GM12878 (cell line): ENCODE results near the gene ARHGEF1. TPM values are rescaled to one million over a fixed set of nuclear protein-coding genes. Genes with fewer than 3 reads are reported as not detected.
A peak's percentile ranks its signal among the peaks of the same experiment; 100 is the strongest.

Source experiments
- ATAC-seq: fragments of 200-7000 bp; cut with Tn5 transposase; 3 replicates; pipeline ENCODE4 v1.9.1; 2020; ENCODE audit warnings: mild to moderate bottlenecking, moderate library complexity
- BruUV-seq: library from RNA; stranded (reverse); fragments of 400-500 nt; replicated peaks from 2 replicates; lab custom pipeline; 2021; lab: Mats Ljungman, UMichigan
- CTCF ChIA-PET: fragments of 300-600 bp; sonication (Branson Sonifier 250); formaldehyde crosslinking; extraction: SDS; loops from one replicate; lab custom pipeline; 2021; ENCODE audit warnings: inconsistent platforms; lab: Yijun Ruan, JAX
- POLR2A ChIA-PET: fragments of 350-600 bp; formaldehyde crosslinking; extraction: SDS; loops from one replicate; lab custom pipeline; 2021; ENCODE audit warnings: inconsistent platforms; lab: Charles Lee
- RAD21 ChIA-PET: fragments of 300-600 bp; sonication (Branson Sonifier 250); formaldehyde crosslinking; loops from one replicate; lab custom pipeline; 2023; ENCODE audit warnings: antibody characterized with exemption; ENCODE audit not compliant: unreplicated experiment; lab: Charles Lee
- SMC1A ChIA-PET: fragments of 300-600 bp; sonication (Branson Sonifier 250); formaldehyde crosslinking; loops from one replicate; lab custom pipeline; 2023; ENCODE audit not compliant: unreplicated experiment, uncharacterized antibody; lab: Charles Lee
- DNase-seq: peaks from one replicate; pipeline ENCODE4 v3.0.0-alpha.2; 2011; ENCODE audit warnings: low read depth, low spot score
- FAIRE-seq: peaks from 3 replicates; lab custom pipeline; 2011; peaks lifted over from hg19 to GRCh38; lab: Jason Lieb, UNC
- H2AFZ ChIP-seq: 2 replicates; pipeline ENCODE4 v1.6.0; 2011; ENCODE audit warnings: low read depth, low read length, control low read depth; ENCODE audit not compliant: control insufficient read depth
- H3K27ac ChIP-seq: 2 replicates; pipeline ENCODE4 v1.5.1; 2011; ENCODE audit warnings: control low read depth; ENCODE audit not compliant: control insufficient read depth, insufficient read depth
- H3K27me3 ChIP-seq, 2 experiments: replicated peaks in 1 of 2; 2 replicates each; pipeline versions ENCODE4 v1.6.0 to v1.6.1; 2011; ENCODE audit warnings: low read length in 1 of 2; ENCODE audit not compliant: control insufficient read depth in 2 of 2, insufficient read depth in 2 of 2
- H3K36me3 ChIP-seq, 2 experiments: 2 replicates each; pipeline ENCODE4 v1.5.1; 2011; ENCODE audit warnings: low read length in 1 of 2; ENCODE audit not compliant: control insufficient read depth in 2 of 2, insufficient read depth in 2 of 2
- H3K4me1 ChIP-seq: 2 replicates; pipeline ENCODE4 v1.6.1; 2011; ENCODE audit warnings: mild to moderate bottlenecking, low read length, moderate library complexity, mixed read lengths; ENCODE audit not compliant: control insufficient read depth, insufficient read depth
- H3K4me2 ChIP-seq: 2 replicates; pipeline ENCODE4 v1.6.0; 2011; ENCODE audit warnings: control low read depth; ENCODE audit not compliant: control insufficient read depth, insufficient read depth
- H3K4me3 ChIP-seq: fragments of 200-600 bp; sonication (generic); 2 replicates; pipeline ENCODE4 v1.5.1; 2016
- H3K79me2 ChIP-seq: 2 replicates; pipeline ENCODE4 v1.6.0; 2011; ENCODE audit warnings: low read length; ENCODE audit not compliant: control insufficient read depth, insufficient read depth
- H3K9ac ChIP-seq: 2 replicates; pipeline ENCODE4 v1.8.0; 2011; ENCODE audit warnings: low read length, control low read depth, mixed read lengths; ENCODE audit not compliant: control insufficient read depth, insufficient read depth
- H3K9me3 ChIP-seq: replicated peaks from 3 replicates; pipeline ENCODE4 v1.5.1; 2011; ENCODE audit warnings: mild to moderate bottlenecking, low read length; ENCODE audit not compliant: control insufficient read depth, insufficient read depth
- H4K20me1 ChIP-seq: 2 replicates; pipeline ENCODE4 v1.6.0; 2011; ENCODE audit not compliant: control insufficient read depth, insufficient read depth
- BACH1 ChIP-seq: fragments of 450-650 bp; IDR thresholded peaks from 2 replicates; pipeline ENCODE4 v1.6.1; 2017; ENCODE audit warnings: mild to moderate bottlenecking, borderline replicate concordance
- BCL11A ChIP-seq: IDR thresholded peaks from 2 replicates; pipeline ENCODE4 v1.6.1; 2011; ENCODE audit warnings: low read depth, low read length
- BRCA1 ChIP-seq: IDR thresholded peaks from 2 replicates; pipeline ENCODE4 v1.6.1; 2011; ENCODE audit warnings: low read depth, low read length, improper control_type of control experiment
- CBFB ChIP-seq: IDR thresholded peaks from 2 replicates; pipeline ENCODE4 v1.6.1; 2016; ENCODE audit warnings: antibody characterized with exemption, low read depth
- E2F4 ChIP-seq: IDR thresholded peaks from 2 replicates; pipeline ENCODE4 v1.6.1; 2012; ENCODE audit warnings: low read depth, low read length, improper control_type of control experiment
- FOXK2 ChIP-seq: fragments of 450-650 bp; IDR thresholded peaks from 2 replicates; pipeline ENCODE4 v1.6.1; 2017; ENCODE audit warnings: mild to moderate bottlenecking, moderate library complexity
- HCFC1 ChIP-seq: fragments of 150-350 bp; IDR thresholded peaks from 2 replicates; pipeline ENCODE4 v1.6.1; 2014; ENCODE audit warnings: low read length
- HDAC2 ChIP-seq: fragments of 200-600 bp; sonication (generic); IDR thresholded peaks from 2 replicates; pipeline ENCODE4 v1.6.1; 2017
- JUNB ChIP-seq: IDR thresholded peaks from 2 replicates; pipeline ENCODE4 v1.6.1; 2016; ENCODE audit warnings: antibody characterized with exemption, mild to moderate bottlenecking
- LARP7 ChIP-seq: fragments of 450-650 bp; IDR thresholded peaks from 2 replicates; pipeline ENCODE4 v1.6.1; 2017; ENCODE audit warnings: mild to moderate bottlenecking
- NKRF ChIP-seq: fragments of 450-650 bp; conservative IDR thresholded peaks from 2 replicates; pipeline ENCODE4 v1.6.1; 2017; ENCODE audit warnings: mild to moderate bottlenecking, moderate library complexity
- NR2C1 ChIP-seq: fragments of 450-650 bp; IDR thresholded peaks from 2 replicates; pipeline ENCODE4 v1.6.1; 2017; ENCODE audit warnings: antibody characterized with exemption, mild to moderate bottlenecking, moderate library complexity
- NR2C2 ChIP-seq: IDR thresholded peaks from 2 replicates; pipeline ENCODE4 v1.6.1; 2011; ENCODE audit warnings: borderline replicate concordance, low read depth; ENCODE audit not compliant: control insufficient read depth, insufficient read length
- PAX8 ChIP-seq: fragments of 450-650 bp; IDR thresholded peaks from 2 replicates; pipeline ENCODE4 v1.6.1; 2017; ENCODE audit warnings: mild to moderate bottlenecking, moderate library complexity
- PKNOX1 ChIP-seq: fragments of 450-650 bp; IDR thresholded peaks from 2 replicates; pipeline ENCODE4 v1.6.1; 2016; ENCODE audit warnings: mild to moderate bottlenecking
- PML ChIP-seq: IDR thresholded peaks from 2 replicates; pipeline ENCODE4 v1.6.1; 2012; ENCODE audit warnings: low read length, inconsistent platforms
- POLR2AphosphoS5 ChIP-seq: IDR thresholded peaks from 2 replicates; pipeline ENCODE4 v1.6.1; 2011; ENCODE audit warnings: mild to moderate bottlenecking, low read length, inconsistent platforms
- POU2F2 ChIP-seq: IDR thresholded peaks from 3 replicates; pipeline ENCODE4 v1.6.1; 2011; ENCODE audit warnings: low read depth, mild to moderate bottlenecking, low read length, borderline replicate concordance
- ZNF207 ChIP-seq: fragments of 450-650 bp; IDR thresholded peaks from 2 replicates; pipeline ENCODE4 v1.6.1; 2014; ENCODE audit warnings: antibody characterized with exemption, mild to moderate bottlenecking, borderline replicate concordance
- ZNF274 ChIP-seq: IDR thresholded peaks from one replicate; pipeline ENCODE4 v1.8.0; 2011; ENCODE audit not compliant: insufficient read length, insufficient read depth
- ZNF622 ChIP-seq: fragments of 450-650 bp; IDR thresholded peaks from 2 replicates; pipeline ENCODE4 v1.6.1; 2017; ENCODE audit warnings: mild to moderate bottlenecking, inconsistent platforms
- ZSCAN29 ChIP-seq: fragments of 450-650 bp; IDR thresholded peaks from 2 replicates; pipeline ENCODE4 v1.6.1; 2017; ENCODE audit warnings: mild to moderate bottlenecking, moderate library complexity
- WGBS: methylation state at CpG from one replicate; pipeline ENCODE4 v1.1.6; 2016; ENCODE audit warnings: low lambda C conversion rate; ENCODE audit not compliant: insufficient replicate concordance, insufficient coverage; ENCODE audit errors: missing lambda C conversion rate; 5-methylcytosine and 5-hydroxymethylcytosine counted together
- in situ Hi-C: fragments of 300-500 bp; cut with MboI; formaldehyde crosslinking; loops from 9 replicates; pipeline ENCODE4 v1.14.3; 2018; ENCODE audit warnings: mixed read lengths
- intact Hi-C: fragments of 100-400 bp; cut with micrococcal nuclease; formaldehyde crosslinking; loops from one replicate; pipeline ENCODE4 v1.14.2; 2022; ENCODE audit not compliant: unreplicated experiment
- polyA plus RNA-seq, 11 experiments: library from polyadenylated mRNA; depleted of rRNA in 4 of 11; unstranded in 6 of 11; stranded (reverse) in 5 of 11; fragments of >200 nt; fragmentation: Nextera tagmentation in 4 of 11; fragmentation: Illumina TruSeq in 1 of 11; extraction: Ambion mirVana in 4 of 11; extraction: Trizol in 1 of 11; gene quantifications; 1 replicate in 1 of 11; 2 replicates in 10 of 11; pipeline versions ENCODE4 v1.2.1 to v1.2.3, GENCODE V29; 2011 to 2016; ENCODE audit warnings: inconsistent platforms in 2 of 11, missing spikeins in 2 of 11, low read depth in 1 of 11
- total RNA-seq, 4 experiments: library from RNA; depleted of rRNA in 3 of 4; stranded (reverse); fragments of >200 nt in 3 of 4; fragmentation: Illumina TruSeq in 1 of 4; extraction: Trizol in 1 of 4; gene quantifications; 2 replicates each; pipeline versions ENCODE4 v1.2.1 to v1.2.3, GENCODE V29; 2013 to 2021

The ARHGEF1 gene
- total and polyA plus RNA-seq, 10 of the 15 experiments (the other 5 are each of a cell fraction or from before 2014, with no cell fraction given) = 1.2 to 207 (median 53.9) TPM

GRCh38 chr19:41877916-41878905 is 4.8 kb upstream of the ARHGEF1 start:
- intact Hi-C loops (loop anchor here (2.0 kb wide), 1 partner anchor 67 kb away; no protein-coding TSS in a partner anchor), in situ Hi-C loops (no loop called here)
- peak overlapping the region; percentile 83 for H3K9ac ChIP-seq
- H3K36me3 ChIP-seq = peaks cover 3 to 4% of the 10 kb centered on the region in 2 experiments; a peak in 3 of 4 replicates
- no peaks in the 10 kb centered on the region for H3K27me3 ChIP-seq
- peak; percentile 75 for ATAC-seq
- RAD21 ChIA-PET = interaction anchor here (0.8 to 8.7 kb wide), 4 partner anchors 7 to 67 kb away, joined by 3 to 120 read pairs (median 18); partner anchors contain the start of genes ARHGEF1, ERFL and RPS19
- WGBS = 1% methylated on average over 16 of the region's 17 CpGs
- peak overlapping the region; percentile 94 for H3K27ac ChIP-seq
- SMC1A ChIA-PET = interaction anchor here (3.3 to 4.6 kb wide), 2 partner anchors 8 to 19 kb away, joined by 22 to 37 read pairs; partner anchors contain the start of gene RPS19
- peaks cover 34% of the 10 kb centered on the region for H3K4me1 ChIP-seq
- no TSS peak for BruUV-seq
- POLR2A ChIA-PET = interaction anchor here (1.0 to 3.7 kb wide), 5 partner anchors 9 to 67 kb away, joined by 4 to 44 read pairs (median 8); partner anchors contain the start of gene RPS19
- H2AFZ ChIP-seq = no peak overlapping the region
- DNase-seq = no peak
- no peaks in the 10 kb centered on the region for H4K20me1 ChIP-seq
- H3K9me3 ChIP-seq = no peaks in the 10 kb centered on the region
- peaks cover 43% of the 10 kb centered on the region for H3K79me2 ChIP-seq
- FAIRE-seq = peak; percentile 77
- H3K4me3 ChIP-seq = peak overlapping the region; percentile 85
- peak overlapping the region; percentile 97 for H3K4me2 ChIP-seq
- CTCF ChIA-PET = interaction anchor here (1.1 to 9.0 kb wide), 4 partner anchors 9 to 68 kb away, joined by 3 to 136 read pairs (median 50); partner anchors contain the start of genes ARHGEF1 and RPS19
- TF ChIP-seq POLR2AphosphoS5 (peak; percentile 90), ZNF274 (no peak), POU2F2 (peak; percentile 65; the same call in 1 of the 3 replicates), BCL11A (no peak), NR2C2 (no peak), ZNF207 (no peak), PML (peak; percentile 18), ZNF622 (no peak), BACH1 (no peak), PAX8 (no peak), HCFC1 (no peak; the same call in 1 of the 2 replicates), E2F4 (no peak), ZSCAN29 (no peak), NKRF (no peak), NR2C1 (peak; percentile 64), JUNB (no peak), CBFB (no peak), FOXK2 (no peak), HDAC2 (no peak), LARP7 (no peak; the same call in 1 of the 2 replicates), PKNOX1 (peak; percentile 89), BRCA1 (no peak)
